Suprapubic skin (tissue), 4 donors: ENCODE results near the gene CBR3.

Experiments used
- POLR2A ChIP-seq, 2 donors: fragments of 450-650 bp; IDR thresholded peaks; one replicate each; pipeline ENCODE4 v1.6.1; 2017; ENCODE audit warnings: antibody characterized with exemption in 2 of 2, mild to moderate bottlenecking in 2 of 2, moderate library complexity in 2 of 2
- POLR2AphosphoS5 ChIP-seq, 3 donors: sonication (generic); formaldehyde crosslinking; IDR thresholded peaks; one replicate each; pipeline ENCODE4 v1.6.1; 2017; ENCODE audit warnings: antibody characterized with exemption in 3 of 3
- TF ChIP-seq, protein P1 (sequence below), 2 donors: fragments of 200-600 bp in 1 of 2; fragments of 450-650 bp in 1 of 2; sonication (generic) in 1 of 2; IDR thresholded peaks; one replicate each; pipeline ENCODE4 v1.5.1; 2016 to 2019; ENCODE audit warnings: antibody characterized with exemption in 2 of 2, mild to moderate bottlenecking in 1 of 2, moderate library complexity in 1 of 2

DNA sequence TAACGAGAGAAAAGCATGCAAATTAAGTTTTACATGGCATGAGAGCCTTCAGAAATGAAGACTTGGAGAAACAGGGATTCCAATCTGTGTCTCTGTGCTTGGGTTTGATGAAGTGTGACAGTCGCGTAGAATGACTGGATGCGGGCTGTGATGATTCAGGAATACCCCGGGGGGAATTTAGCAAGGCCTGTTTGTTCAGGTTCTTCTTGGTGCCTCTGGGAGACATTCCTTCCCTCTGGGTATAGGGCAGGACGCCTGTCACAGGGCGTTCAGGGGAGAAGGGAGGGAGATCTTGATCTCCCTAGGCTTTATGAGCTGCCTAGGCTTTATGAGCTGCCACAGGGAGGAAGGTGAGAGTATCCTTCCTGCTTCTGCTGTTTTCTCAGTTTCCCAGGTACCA, 58.3 kb downstream of the CBR3 start:
- TF ChIP-seq POLR2A (IDR thresholded peaks at IDR 0.05) = no peak
- TF ChIP-seq, protein P1, sequence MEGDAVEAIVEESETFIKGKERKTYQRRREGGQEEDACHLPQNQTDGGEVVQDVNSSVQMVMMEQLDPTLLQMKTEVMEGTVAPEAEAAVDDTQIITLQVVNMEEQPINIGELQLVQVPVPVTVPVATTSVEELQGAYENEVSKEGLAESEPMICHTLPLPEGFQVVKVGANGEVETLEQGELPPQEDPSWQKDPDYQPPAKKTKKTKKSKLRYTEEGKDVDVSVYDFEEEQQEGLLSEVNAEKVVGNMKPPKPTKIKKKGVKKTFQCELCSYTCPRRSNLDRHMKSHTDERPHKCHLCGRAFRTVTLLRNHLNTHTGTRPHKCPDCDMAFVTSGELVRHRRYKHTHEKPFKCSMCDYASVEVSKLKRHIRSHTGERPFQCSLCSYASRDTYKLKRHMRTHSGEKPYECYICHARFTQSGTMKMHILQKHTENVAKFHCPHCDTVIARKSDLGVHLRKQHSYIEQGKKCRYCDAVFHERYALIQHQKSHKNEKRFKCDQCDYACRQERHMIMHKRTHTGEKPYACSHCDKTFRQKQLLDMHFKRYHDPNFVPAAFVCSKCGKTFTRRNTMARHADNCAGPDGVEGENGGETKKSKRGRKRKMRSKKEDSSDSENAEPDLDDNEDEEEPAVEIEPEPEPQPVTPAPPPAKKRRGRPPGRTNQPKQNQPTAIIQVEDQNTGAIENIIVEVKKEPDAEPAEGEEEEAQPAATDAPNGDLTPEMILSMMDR (IDR thresholded peaks at IDR 0.05) = no peak
- TF ChIP-seq POLR2AphosphoS5 (IDR thresholded peaks at IDR 0.05) = no peak
